IMR-90 (cell line): ENCODE data around the gene CYP21A2. TPM values are rescaled to one million over a fixed set of nuclear protein-coding genes. Genes with fewer than 3 reads are reported as not detected.

Experiments
- ATAC-seq: fragments of 200-7000 bp; cut with Tn5 transposase; 2 replicates; pipeline ENCODE4 v1.9.1; 2020; ENCODE audit warnings: low read depth, mild to moderate bottlenecking, moderate library complexity
- BruUV-seq: library from RNA; stranded (reverse); fragments of 400-500 nt; replicated peaks from 2 replicates; lab custom pipeline; 2021; lab: Mats Ljungman, UMichigan
- CTCF ChIA-PET: fragments of 300-600 bp; formaldehyde crosslinking; extraction: SDS; loops from one replicate; lab custom pipeline; 2021; ENCODE audit warnings: antibody characterized with exemption; lab: Yijun Ruan, JAX
- POLR2A ChIA-PET: fragments of 300-600 bp; sonication (Branson Sonifier 250); formaldehyde crosslinking; loops from one replicate; lab custom pipeline; 2022; ENCODE audit warnings: antibody characterized with exemption; ENCODE audit not compliant: unreplicated experiment; lab: Charles Lee
- DNase-seq: peaks from one replicate; pipeline ENCODE4 v3.0.0; 2013
- H2AFZ ChIP-seq: replicated peaks from 2 replicates; pipeline ENCODE3; 2013; ENCODE audit warnings: low read length, mild to moderate bottlenecking; ENCODE audit not compliant: poor library complexity
- H2AK5ac ChIP-seq: 2 replicates; pipeline ENCODE4 v1.6.1; 2013; ENCODE audit warnings: low read depth, low read length, inconsistent platforms
- H2AK9ac ChIP-seq: replicated peaks from 2 replicates; pipeline ENCODE3; 2013; ENCODE audit warnings: mild to moderate bottlenecking, low read depth, low read length, moderate library complexity; ENCODE audit not compliant: poor library complexity
- H2BK120ac ChIP-seq: 2 replicates; pipeline ENCODE4 v1.6.1; 2013; ENCODE audit warnings: low read depth, low read length, inconsistent platforms
- H2BK15ac ChIP-seq: 3 replicates; pipeline ENCODE4 v1.6.1; 2013; ENCODE audit warnings: low read depth, low read length, inconsistent platforms
- H2BK20ac ChIP-seq: 2 replicates; pipeline ENCODE4 v1.6.1; 2013; ENCODE audit warnings: low read depth, mild to moderate bottlenecking, inconsistent platforms, low read length, moderate library complexity
- H2BK5ac ChIP-seq: 2 replicates; pipeline ENCODE4 v1.6.1; 2013; ENCODE audit warnings: mild to moderate bottlenecking, low read depth, low read length, inconsistent platforms; ENCODE audit not compliant: poor library complexity, severe bottlenecking
- H3K14ac ChIP-seq: replicated peaks from 2 replicates; pipeline ENCODE4 v1.6.1; 2013; ENCODE audit warnings: low read depth, low read length, inconsistent platforms
- H3K18ac ChIP-seq: 2 replicates; pipeline ENCODE4 v1.6.1; 2013; ENCODE audit warnings: low read depth, low read length, control low read depth
- H3K23ac ChIP-seq: 2 replicates; pipeline ENCODE4 v1.6.1; 2013; ENCODE audit warnings: low read depth, low read length, inconsistent platforms
- H3K27ac ChIP-seq: 2 replicates; pipeline ENCODE4 v1.5.1; 2013; ENCODE audit warnings: mild to moderate bottlenecking, control low read depth, low read length; ENCODE audit not compliant: insufficient read depth
- H3K27me3 ChIP-seq: 2 replicates; pipeline ENCODE4 v1.6.1; 2013; ENCODE audit warnings: low read length; ENCODE audit not compliant: control insufficient read depth, insufficient read depth
- H3K36me3 ChIP-seq: 2 replicates; pipeline ENCODE4 v1.6.1; 2013; ENCODE audit warnings: low read length, mixed read lengths; ENCODE audit not compliant: control insufficient read depth, insufficient read depth
- H3K4ac ChIP-seq: 2 replicates; pipeline ENCODE4 v1.6.1; 2013; ENCODE audit warnings: low read depth, low read length, inconsistent platforms
- H3K4me1 ChIP-seq: 2 replicates; pipeline ENCODE4 v1.6.1; 2013; ENCODE audit warnings: low read length, mixed read lengths; ENCODE audit not compliant: control insufficient read depth, insufficient read depth
- H3K4me2 ChIP-seq: 2 replicates; pipeline ENCODE4 v1.6.1; 2013; ENCODE audit warnings: low read depth, mild to moderate bottlenecking, control low read depth, low read length, moderate library complexity
- H3K4me3 ChIP-seq: 2 replicates; pipeline ENCODE4 v1.5.1; 2013; ENCODE audit warnings: low read depth, mild to moderate bottlenecking, control low read depth, low read length, moderate library complexity; ENCODE audit not compliant: insufficient read depth
- H3K56ac ChIP-seq: 2 replicates; pipeline ENCODE4 v1.6.1; 2013; ENCODE audit warnings: low read length, inconsistent platforms; ENCODE audit not compliant: insufficient read depth; ENCODE audit errors: extremely low read depth
- H3K79me1 ChIP-seq, 2 experiments: 2 replicates each; pipeline ENCODE4 v1.6.1; 2013; ENCODE audit warnings: low read length in 2 of 2, inconsistent platforms in 1 of 2, low read depth in 1 of 2
- H3K9ac ChIP-seq: 2 replicates; pipeline ENCODE4 v1.6.1; 2013; ENCODE audit warnings: low read depth, low read length, control low read depth
- H3K9me1 ChIP-seq: 2 replicates; pipeline ENCODE4 v1.6.1; 2013; ENCODE audit warnings: low read length, inconsistent platforms; ENCODE audit not compliant: insufficient read depth
- H3K9me3 ChIP-seq: 2 replicates; pipeline ENCODE4 v1.6.1; 2013; ENCODE audit warnings: low read length; ENCODE audit not compliant: control insufficient read depth, insufficient read depth
- H4K20me1 ChIP-seq: 2 replicates; pipeline ENCODE4 v1.6.1; 2013; ENCODE audit warnings: low read length, inconsistent platforms; ENCODE audit not compliant: insufficient read depth
- H4K5ac ChIP-seq: 2 replicates; pipeline ENCODE4 v1.6.1; 2013; ENCODE audit warnings: mild to moderate bottlenecking, low read depth, low read length, control low read depth
- H4K8ac ChIP-seq, 2 experiments: 2 replicates each; pipeline ENCODE4 v1.6.1; 2013; ENCODE audit warnings: low read depth in 2 of 2, low read length in 2 of 2, control low read depth in 1 of 2, inconsistent platforms in 1 of 2
- H4K91ac ChIP-seq: 2 replicates; pipeline ENCODE4 v1.6.1; 2013; ENCODE audit warnings: low read depth, low read length, inconsistent platforms; ENCODE audit not compliant: insufficient read depth
- BHLHE40 ChIP-seq: fragments of 150-350 bp; IDR thresholded peaks from 2 replicates; pipeline ENCODE4 v1.6.1; 2016; ENCODE audit warnings: mild to moderate bottlenecking, low read depth, low read length
- CEBPB ChIP-seq: IDR thresholded peaks from 2 replicates; pipeline ENCODE4 v1.6.1; 2012; ENCODE audit warnings: low read depth, low read length, improper control_type of control experiment
- CTCF ChIP-seq: conservative IDR thresholded peaks from 2 replicates; pipeline ENCODE4 v1.5.1; 2012; ENCODE audit warnings: mild to moderate bottlenecking, low read depth, low read length, improper control_type of control experiment
- ELK1 ChIP-seq: fragments of 150-350 bp; IDR thresholded peaks from 2 replicates; pipeline ENCODE4 v1.6.1; 2016; ENCODE audit warnings: low read depth, mild to moderate bottlenecking, low read length, moderate library complexity, borderline replicate concordance
- FOS ChIP-seq: fragments of 150-350 bp; IDR thresholded peaks from 2 replicates; pipeline ENCODE4 v1.6.1; 2016; ENCODE audit warnings: low read depth, low read length
- MAFK ChIP-seq: IDR thresholded peaks from 2 replicates; pipeline ENCODE4 v1.6.1; 2012; ENCODE audit warnings: low read depth, low read length, improper control_type of control experiment
- MAZ ChIP-seq: IDR thresholded peaks from 2 replicates; pipeline ENCODE4 v1.6.1; 2012; ENCODE audit warnings: low read depth, mild to moderate bottlenecking, low read length, improper control_type of control experiment, moderate library complexity, borderline replicate concordance
- MXI1 ChIP-seq: IDR thresholded peaks from 2 replicates; pipeline ENCODE4 v1.6.1; 2012; ENCODE audit warnings: low read depth, mild to moderate bottlenecking, low read length, moderate library complexity, borderline replicate concordance
- NFE2L2 ChIP-seq: fragments of 150-350 bp; IDR thresholded peaks from 2 replicates; pipeline ENCODE4 v1.6.1; 2016; ENCODE audit warnings: low read depth, mild to moderate bottlenecking, low read length
- POLR2A ChIP-seq: IDR thresholded peaks from 2 replicates; pipeline ENCODE4 v1.6.1; 2012; ENCODE audit warnings: mild to moderate bottlenecking, low read depth, low read length
- RAD21 ChIP-seq: IDR thresholded peaks from 2 replicates; pipeline ENCODE4 v1.6.1; 2012; ENCODE audit warnings: low read length, improper control_type of control experiment
- RCOR1 ChIP-seq: IDR thresholded peaks from 2 replicates; pipeline ENCODE4 v1.6.1; 2012; ENCODE audit warnings: mild to moderate bottlenecking, low read length, improper control_type of control experiment; ENCODE audit not compliant: insufficient replicate concordance
- RFX5 ChIP-seq: IDR thresholded peaks from 2 replicates; pipeline ENCODE4 v1.8.0; 2012; ENCODE audit warnings: low read depth, mild to moderate bottlenecking, low read length, moderate library complexity
- SMC3 ChIP-seq: fragments of 150-350 bp; IDR thresholded peaks from 2 replicates; pipeline ENCODE4 v1.6.1; 2016; ENCODE audit warnings: low read depth, mild to moderate bottlenecking, antibody characterized with exemption, low read length, moderate library complexity
- USF2 ChIP-seq: fragments of 150-350 bp; IDR thresholded peaks from 2 replicates; pipeline ENCODE4 v1.6.1; 2017; ENCODE audit warnings: mild to moderate bottlenecking, antibody characterized with exemption, low read length, low read depth
- WGBS, 2 experiments: methylation state at CpG; one replicate each; pipeline versions ENCODE4 v1.1.5 to v1.1.7; 2013; ENCODE audit warnings: missing lambda C conversion rate in 2 of 2; ENCODE audit not compliant: insufficient read length in 1 of 2; ENCODE audit errors: extremely low coverage in 2 of 2; 5-methylcytosine and 5-hydroxymethylcytosine counted together
- dilution Hi-C: fragments of 300-500 bp; cut with HindIII; formaldehyde crosslinking; loops from one replicate; pipeline ENCODE4 v1.14.3; 2018; ENCODE audit warnings: low sequenced_read_pairs; ENCODE audit not compliant: unreplicated experiment
- in situ Hi-C: fragments of 300-500 bp; cut with MboI; formaldehyde crosslinking; loops from 3 replicates; pipeline ENCODE4 v1.14.3; 2019; ENCODE audit warnings: low sequenced_read_pairs, inconsistent platforms, mixed read lengths
- intact Hi-C: fragments of 100-400 bp; cut with micrococcal nuclease; formaldehyde crosslinking; loops from 2 replicates; pipeline ENCODE4 v1.10.0; 2022
- polyA plus RNA-seq, 3 experiments: library from polyadenylated mRNA; depleted of rRNA; stranded (reverse); fragments of >200 nt; gene quantifications; 2 replicates each; pipeline ENCODE4 v1.2.3, GENCODE V29; 2012; ENCODE audit warnings: low replicate concordance in 1 of 3
- total RNA-seq: library from RNA; depleted of rRNA; stranded (reverse); fragments of >200 nt; gene quantifications from 2 replicates; pipeline ENCODE4 v1.2.3, GENCODE V29; 2012

Gene CYP21A2
- total and polyA plus RNA-seq, 2 of the 4 experiments (the other 2 are of a cell fraction), result 0.03 TPM; not detected in 1

GRCh38 chr6:32069878-32070515 is 31.8 kb downstream of the CYP21A2 start:
- no peak for DNase-seq
- POLR2A ChIA-PET, result no interaction called here
- H3K14ac ChIP-seq, result no peak overlapping the region
- H3K27ac ChIP-seq, result no peak overlapping the region
- no peak overlapping the region for H2BK20ac ChIP-seq
- no peak overlapping the region for H4K5ac ChIP-seq
- H4K20me1 ChIP-seq, result 0 out of 2 replicates have a peak, but pooled peaks cover 2% of the 10 kb centered on the region
- CTCF ChIA-PET, result no interaction called here
- no peak overlapping the region for H3K4me3 ChIP-seq
- WGBS, 2 experiments, result 75% methylated on average over 10 of the region's 24 CpGs; no CpG with 5 or more reads in 1 of the 2 experiments
- dilution Hi-C loops (no loop called here), intact Hi-C loops (no loop called here), in situ Hi-C loops (no loop called here)
- BruUV-seq, result no TSS peak
- H3K79me1 ChIP-seq, result no peaks in the 10 kb centered on the region
- H3K9ac ChIP-seq, result no peak overlapping the region
- H3K56ac ChIP-seq, result no peak overlapping the region
- no peak overlapping the region for H4K8ac ChIP-seq
- no peak overlapping the region for H3K4ac ChIP-seq
- no peaks in the 10 kb centered on the region for H3K36me3 ChIP-seq
- H3K9me1 ChIP-seq, result 0 out of 2 replicates have a peak, but pooled peaks cover 3% of the 10 kb centered on the region
- no peak overlapping the region for H2AK9ac ChIP-seq
- H3K4me1 ChIP-seq, result peaks cover 1% of the 10 kb centered on the region; the same call in 1 of the 2 replicates
- H3K27me3 ChIP-seq, result peaks cover 11% of the 10 kb centered on the region
- no peak overlapping the region for H4K91ac ChIP-seq
- no peak overlapping the region for H2AK5ac ChIP-seq
- H3K9me3 ChIP-seq, result no peaks in the 10 kb centered on the region
- H2AFZ ChIP-seq, result no peak overlapping the region
- no peak for ATAC-seq
- no peak overlapping the region for H2BK5ac ChIP-seq
- H3K23ac ChIP-seq, result no peak overlapping the region
- no peak overlapping the region for H2BK120ac ChIP-seq
- TF ChIP-seq ELK1 (no peak), USF2 (no peak), MAFK (no peak), CEBPB (no peak), POLR2A (no peak), RFX5 (no peak), BHLHE40 (no peak), RCOR1 (no peak), RAD21 (no peak), CTCF (no peak), MAZ (no peak), SMC3 (no peak), FOS (no peak), MXI1 (no peak), NFE2L2 (no peak)
- H3K18ac ChIP-seq, result no peak overlapping the region
- no peak overlapping the region for H3K4me2 ChIP-seq
- H2BK15ac ChIP-seq, result no peak overlapping the region
